HepG2 (cell line): ENCODE measurements around the gene ITSN2. TPM values are rescaled to one million over a fixed set of nuclear protein-coding genes. Genes with fewer than 3 reads are reported as not detected.

Experiments used
- POGZ ChIP-seq: sonication (generic); formaldehyde crosslinking; IDR thresholded peaks from 2 replicates; pipeline ENCODE4 v1.4.0; 2020; ENCODE audit warnings: mild to moderate bottlenecking, missing genetic modification reagents
- SETDB1 ChIP-seq: sonication (generic); formaldehyde crosslinking; IDR thresholded peaks from 2 replicates; pipeline ENCODE4 v1.5.1; 2020; ENCODE audit warnings: missing genetic modification reagents, mild to moderate bottlenecking, borderline replicate concordance
- SRSF1 ChIP-seq: fragments of 200-400 bp; formaldehyde crosslinking; optimal IDR thresholded peaks from 2 replicates; pipeline ENCODE3; 2017; ENCODE audit warnings: mild to moderate bottlenecking, low read depth, low read length, moderate library complexity
- SYNCRIP ChIP-seq: fragments of 200-400 bp; formaldehyde crosslinking; IDR thresholded peaks from 2 replicates; pipeline ENCODE4 v1.6.1; 2018; ENCODE audit warnings: mild to moderate bottlenecking, low read depth, low read length; ENCODE audit not compliant: insufficient read depth
- ZNF446 ChIP-seq: sonication (generic); formaldehyde crosslinking; IDR thresholded peaks from 2 replicates; pipeline ENCODE4 v1.5.0; 2020; ENCODE audit warnings: mild to moderate bottlenecking, missing genetic modification reagents
- ZNF484 ChIP-seq: sonication (generic); formaldehyde crosslinking; IDR thresholded peaks from 2 replicates; pipeline ENCODE4 v1.5.1; 2020; ENCODE audit warnings: mild to moderate bottlenecking, low read depth, missing genetic modification reagents, borderline replicate concordance
- ZNF883 ChIP-seq: sonication (generic); formaldehyde crosslinking; IDR thresholded peaks from 2 replicates; pipeline ENCODE4 v1.5.1; 2020; ENCODE audit warnings: mild to moderate bottlenecking, missing genetic modification reagents; ENCODE audit errors: not compliant biosample characterization
- ZSCAN20 ChIP-seq: sonication (generic); formaldehyde crosslinking; IDR thresholded peaks from 2 replicates; pipeline ENCODE4 v1.4.0; 2020; ENCODE audit warnings: missing genetic modification reagents, mild to moderate bottlenecking, borderline replicate concordance
- polyA plus RNA-seq, 8 experiments: library from polyadenylated mRNA; depleted of rRNA in 3 of 8; stranded (reverse) in 7 of 8; unstranded in 1 of 8; fragments of >200 nt; fragmentation: Illumina TruSeq in 4 of 8; extraction: Trizol in 4 of 8; gene quantifications; 2 replicates each; pipeline versions ENCODE4 v1.2.1 to v1.2.3, GENCODE V29; 2011 to 2016; ENCODE audit warnings: low read depth in 4 of 8, missing spikeins in 1 of 8, mixed read lengths in 1 of 8; ENCODE audit not compliant: insufficient read depth in 1 of 8
- total RNA-seq, 5 experiments: library from RNA; depleted of rRNA; stranded (reverse); fragments of >200 nt; fragmentation: Illumina TruSeq; extraction: Trizol; gene quantifications; 2 replicates each; pipeline ENCODE4 v1.2.3, GENCODE V29; 2016; ENCODE audit warnings: low read depth in 1 of 5
- TF ChIP-seq, protein P1 (sequence below): sonication (generic); formaldehyde crosslinking; IDR thresholded peaks from 2 replicates; pipeline ENCODE4 v1.4.0; 2020; ENCODE audit warnings: missing genetic modification reagents

Gene ITSN2
- total and polyA plus RNA-seq, 2 of the 13 experiments (the other 11 are each of a cell fraction or from before 2014, with no cell fraction given), result 26.0 to 26.6 TPM

DNA sequence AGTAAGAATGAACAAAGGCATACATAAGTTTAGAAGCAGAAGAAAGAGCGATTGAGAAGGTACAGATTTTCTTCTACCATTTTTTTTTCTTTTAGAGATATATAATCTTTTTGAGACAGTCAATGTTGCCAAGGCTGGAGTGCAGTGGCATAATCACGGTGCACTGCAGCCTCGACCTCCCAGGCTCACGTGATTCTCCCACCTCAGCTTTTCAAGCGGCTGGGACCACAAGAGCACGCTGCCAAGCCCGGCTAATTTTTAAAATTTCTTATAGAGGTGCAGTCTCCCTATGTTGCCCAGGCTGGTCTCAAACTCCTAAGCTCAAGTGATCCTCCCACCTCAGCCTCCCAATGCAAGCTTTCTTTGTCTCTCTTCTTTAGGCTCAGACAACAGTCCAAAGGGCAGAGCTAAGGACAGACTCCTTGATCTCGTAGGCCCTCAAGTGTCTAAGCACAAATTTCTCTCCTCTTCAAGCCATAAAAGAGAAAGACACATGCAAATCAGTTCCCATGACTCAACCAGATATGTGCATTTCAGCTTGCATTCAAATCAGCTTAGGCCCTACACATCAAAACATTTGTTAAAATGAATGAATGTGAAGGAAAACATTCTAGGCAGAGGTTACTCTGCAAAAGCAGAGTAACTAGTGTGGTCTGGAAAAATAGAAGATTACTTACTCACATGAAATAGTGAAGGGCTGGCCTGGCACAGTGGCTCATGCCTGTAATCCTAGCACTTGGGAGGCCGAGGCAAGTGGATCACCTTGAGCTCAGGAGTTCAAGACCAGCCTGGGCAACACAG lies 18.0 kb downstream of the ITSN2 start (continued):
- TF ChIP-seq SETDB1 (CRISPR knock-in tag), result no peak
- no peak for TF ChIP-seq SYNCRIP
- no peak for TF ChIP-seq ZNF446 (CRISPR knock-in tag)
- no peak for TF ChIP-seq ZNF883 (CRISPR knock-in tag)
- TF ChIP-seq SRSF1, result no peak
- no peak for TF ChIP-seq ZNF484 (CRISPR knock-in tag)
- TF ChIP-seq ZSCAN20 (CRISPR knock-in tag), result no peak
- TF ChIP-seq, protein P1, sequence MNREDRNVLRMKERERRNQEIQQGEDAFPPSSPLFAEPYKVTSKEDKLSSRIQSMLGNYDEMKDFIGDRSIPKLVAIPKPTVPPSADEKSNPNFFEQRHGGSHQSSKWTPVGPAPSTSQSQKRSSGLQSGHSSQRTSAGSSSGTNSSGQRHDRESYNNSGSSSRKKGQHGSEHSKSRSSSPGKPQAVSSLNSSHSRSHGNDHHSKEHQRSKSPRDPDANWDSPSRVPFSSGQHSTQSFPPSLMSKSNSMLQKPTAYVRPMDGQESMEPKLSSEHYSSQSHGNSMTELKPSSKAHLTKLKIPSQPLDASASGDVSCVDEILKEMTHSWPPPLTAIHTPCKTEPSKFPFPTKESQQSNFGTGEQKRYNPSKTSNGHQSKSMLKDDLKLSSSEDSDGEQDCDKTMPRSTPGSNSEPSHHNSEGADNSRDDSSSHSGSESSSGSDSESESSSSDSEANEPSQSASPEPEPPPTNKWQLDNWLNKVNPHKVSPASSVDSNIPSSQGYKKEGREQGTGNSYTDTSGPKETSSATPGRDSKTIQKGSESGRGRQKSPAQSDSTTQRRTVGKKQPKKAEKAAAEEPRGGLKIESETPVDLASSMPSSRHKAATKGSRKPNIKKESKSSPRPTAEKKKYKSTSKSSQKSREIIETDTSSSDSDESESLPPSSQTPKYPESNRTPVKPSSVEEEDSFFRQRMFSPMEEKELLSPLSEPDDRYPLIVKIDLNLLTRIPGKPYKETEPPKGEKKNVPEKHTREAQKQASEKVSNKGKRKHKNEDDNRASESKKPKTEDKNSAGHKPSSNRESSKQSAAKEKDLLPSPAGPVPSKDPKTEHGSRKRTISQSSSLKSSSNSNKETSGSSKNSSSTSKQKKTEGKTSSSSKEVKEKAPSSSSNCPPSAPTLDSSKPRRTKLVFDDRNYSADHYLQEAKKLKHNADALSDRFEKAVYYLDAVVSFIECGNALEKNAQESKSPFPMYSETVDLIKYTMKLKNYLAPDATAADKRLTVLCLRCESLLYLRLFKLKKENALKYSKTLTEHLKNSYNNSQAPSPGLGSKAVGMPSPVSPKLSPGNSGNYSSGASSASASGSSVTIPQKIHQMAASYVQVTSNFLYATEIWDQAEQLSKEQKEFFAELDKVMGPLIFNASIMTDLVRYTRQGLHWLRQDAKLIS (CRISPR knock-in tag), result no peak
- TF ChIP-seq POGZ (CRISPR knock-in tag), result no peak
